SJCRH30 (cell line): Measurements from ENCODE around the gene ARHGEF7. TPM values are rescaled to one million over a fixed set of nuclear protein-coding genes. Genes with fewer than 3 reads are reported as not detected.
A peak's percentile ranks its signal among the peaks of the same experiment; 100 is the strongest.

Experiments
- DNase-seq, 2 experiments: peaks; one replicate each; pipeline ENCODE4 v3.0.0-alpha.2; 2015 to 2020
- H3K27ac ChIP-seq: fragments of 250-450 bp; sonication (Bioruptor Pico); 2 replicates; pipeline ENCODE4 v1.5.1; 2020; ENCODE audit warnings: mild to moderate bottlenecking, moderate library complexity
- H3K27me3 ChIP-seq: fragments of 250-450 bp; sonication (Bioruptor Pico); 2 replicates; pipeline ENCODE4 v1.5.1; 2020; ENCODE audit warnings: mild to moderate bottlenecking, moderate library complexity
- H3K36me3 ChIP-seq: fragments of 250-450 bp; sonication (Bioruptor Pico); 2 replicates; pipeline ENCODE4 v1.5.1; 2020; ENCODE audit warnings: mild to moderate bottlenecking, moderate library complexity
- H3K4me1 ChIP-seq: fragments of 250-450 bp; sonication (Bioruptor Pico); 2 replicates; pipeline ENCODE4 v1.5.1; 2020; ENCODE audit warnings: mild to moderate bottlenecking, moderate library complexity
- H3K4me3 ChIP-seq: fragments of 250-450 bp; sonication (Bioruptor Pico); 2 replicates; pipeline ENCODE4 v1.5.1; 2020; ENCODE audit warnings: mild to moderate bottlenecking, moderate library complexity
- H3K9me3 ChIP-seq: fragments of 250-450 bp; sonication (Bioruptor Pico); replicated peaks from 2 replicates; pipeline ENCODE4 v1.5.1; 2020; ENCODE audit warnings: mild to moderate bottlenecking, moderate library complexity
- total RNA-seq: library from RNA; depleted of rRNA; stranded (reverse); fragments of >200 nt; shearing (Covaris generic); gene quantifications from 2 replicates; pipeline ENCODE4 v1.2.3, GENCODE V29; 2014

ARHGEF7 gene
- total RNA-seq, 1 experiment from 2014 or later: 34.6 TPM

DNA sequence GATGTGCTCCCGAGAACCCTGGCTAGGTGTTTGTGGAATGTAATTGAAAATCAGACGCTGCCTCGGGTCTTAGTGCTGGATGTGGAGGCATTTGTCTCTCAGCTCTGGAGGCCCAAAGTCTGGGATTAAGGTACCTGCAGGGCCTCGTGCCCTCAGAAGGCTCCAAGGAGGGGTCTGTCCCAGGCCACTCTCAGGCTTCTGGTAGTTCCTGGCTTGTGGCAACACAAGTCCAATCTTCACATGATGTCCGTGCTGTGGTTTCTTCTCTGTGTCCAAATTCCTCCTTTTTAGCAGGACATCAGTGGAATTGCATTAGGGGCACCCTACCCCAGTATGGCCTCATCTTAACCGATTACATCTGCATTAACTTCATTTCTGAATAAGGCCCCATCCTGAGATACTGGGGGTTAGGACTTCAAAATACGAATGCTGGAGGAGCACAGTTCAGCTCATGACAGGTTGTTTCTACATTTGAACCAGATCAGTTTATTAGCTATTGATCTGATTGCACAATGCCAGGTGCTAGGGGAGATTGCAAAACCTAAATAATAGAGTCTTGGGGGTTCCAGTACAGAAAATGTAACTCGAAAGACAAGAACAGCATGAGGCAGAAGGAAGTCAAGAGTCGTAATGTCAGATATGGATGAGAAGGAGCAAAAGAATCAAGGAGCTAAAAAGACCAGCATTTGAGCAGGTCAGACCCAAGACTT lies 3.9 kb downstream of the ARHGEF7 start:
- Histone ChIP-seq H3K4me1 (peaks cover 15% of the 10 kb centered on the region), H3K27ac (no peak overlapping the region), H3K36me3 (no peaks in the 10 kb centered on the region), H3K9me3 (no peaks in the 10 kb centered on the region), H3K4me3 (no peak overlapping the region), H3K27me3 (peaks cover 24% of the 10 kb centered on the region)
- no peak for DNase-seq

DNA sequence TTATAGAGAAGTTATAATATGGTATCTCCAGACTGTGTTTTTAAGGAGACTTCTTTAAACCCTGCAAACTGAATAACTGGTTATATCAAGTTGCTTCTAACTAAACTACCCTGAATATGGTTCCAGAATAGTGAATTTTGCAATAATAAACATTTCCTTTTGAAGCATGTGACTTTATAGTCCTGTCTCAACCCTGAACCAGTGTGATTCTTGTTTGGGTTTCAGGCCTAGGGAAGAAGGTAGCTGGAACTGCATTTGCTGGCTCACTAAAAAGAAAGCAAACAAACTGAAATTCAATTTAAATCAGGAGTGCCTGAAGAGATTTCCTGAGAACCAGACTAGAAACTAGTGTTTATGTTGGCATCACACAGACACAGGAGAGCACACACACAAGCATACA lies 4.9 kb downstream of the ARHGEF7 start:
- H3K36me3 ChIP-seq: no peaks in the 10 kb centered on the region
- H3K27ac ChIP-seq: no peak overlapping the region
- peaks cover 15% of the 10 kb centered on the region for H3K4me1 ChIP-seq
- DNase-seq: no peak
- H3K27me3 ChIP-seq: peaks cover 17% of the 10 kb centered on the region; the same call in 1 of the 2 replicates
- no peaks in the 10 kb centered on the region for H3K9me3 ChIP-seq
- H3K4me3 ChIP-seq: no peak overlapping the region

DNA sequence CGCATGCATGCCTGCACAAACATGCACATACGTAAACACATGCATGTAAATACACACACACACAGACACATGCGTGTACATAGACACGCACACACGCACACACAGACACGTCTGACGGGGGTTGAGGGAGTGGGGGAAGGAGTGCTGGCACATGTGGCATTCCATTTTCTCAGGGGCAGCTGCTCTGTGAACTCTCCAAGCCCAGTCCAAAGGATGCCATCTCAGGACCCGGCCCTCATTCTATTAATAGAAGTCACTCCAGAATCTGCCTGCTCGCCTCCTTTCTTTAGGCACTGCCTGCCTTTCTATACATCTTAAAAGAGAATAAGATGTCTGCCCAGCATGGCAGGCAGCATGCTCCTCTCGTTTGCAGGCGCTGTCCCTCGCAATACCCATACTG lies 5.3 kb downstream of the ARHGEF7 start:
- Histone ChIP-seq H3K4me1 (peaks cover 15% of the 10 kb centered on the region), H3K4me3 (no peak overlapping the region), H3K9me3 (no peaks in the 10 kb centered on the region), H3K27me3 (peaks cover 17% of the 10 kb centered on the region; the same call in 1 of the 2 replicates), H3K36me3 (no peaks in the 10 kb centered on the region), H3K27ac (no peak overlapping the region)
- DNase-seq: no peak

DNA sequence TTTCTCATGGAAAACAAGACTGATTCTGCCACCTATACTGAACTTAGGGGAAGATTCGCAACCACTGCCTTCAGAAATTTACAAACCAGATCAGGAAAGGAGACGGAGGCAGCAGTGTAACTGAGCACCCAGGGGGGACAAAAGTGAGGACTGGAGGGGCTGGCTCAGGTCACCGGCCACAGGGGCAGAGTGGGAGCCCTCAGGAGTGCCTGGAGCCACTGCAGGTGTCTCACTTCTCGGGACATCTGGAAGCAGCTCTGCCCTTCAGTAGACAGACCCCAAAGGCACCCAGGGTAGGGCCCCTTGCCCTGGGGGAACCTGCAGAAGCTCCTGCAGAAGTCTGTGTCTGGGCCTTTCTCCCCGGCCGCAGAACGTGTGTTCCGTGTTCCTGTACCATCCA lies 5.8 kb downstream of the ARHGEF7 start:
- no peaks in the 10 kb centered on the region for H3K9me3 ChIP-seq
- peaks cover 17% of the 10 kb centered on the region; the same call in 1 of the 2 replicates for H3K27me3 ChIP-seq
- no peak for DNase-seq
- no peak overlapping the region for H3K4me3 ChIP-seq
- no peak overlapping the region for H3K27ac ChIP-seq
- peaks cover 15% of the 10 kb centered on the region for H3K4me1 ChIP-seq
- H3K36me3 ChIP-seq: no peaks in the 10 kb centered on the region

DNA sequence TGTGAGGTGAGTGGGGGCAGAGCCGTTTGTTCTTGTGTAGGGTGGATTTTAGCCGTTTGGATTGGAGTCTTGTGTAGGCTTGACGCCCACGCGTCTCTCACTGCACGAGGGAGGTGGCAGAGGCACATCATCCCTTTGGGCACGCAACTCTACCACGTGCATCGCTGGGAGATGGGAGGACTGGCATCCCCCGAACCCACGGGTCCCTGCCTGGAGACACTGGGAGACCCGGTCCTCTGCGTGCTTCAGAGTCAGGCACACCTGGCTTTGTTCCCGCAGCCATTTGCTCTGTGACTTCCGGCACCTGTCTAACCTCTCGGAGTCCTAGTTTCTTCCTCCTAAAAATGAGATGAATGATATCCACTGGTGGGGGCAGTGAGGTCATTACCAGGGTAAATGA lies 6.4 kb downstream of the ARHGEF7 start:
- DNase-seq: no peak
- peaks cover 14% of the 10 kb centered on the region; the same call in 1 of the 2 replicates for H3K27me3 ChIP-seq

DNA sequence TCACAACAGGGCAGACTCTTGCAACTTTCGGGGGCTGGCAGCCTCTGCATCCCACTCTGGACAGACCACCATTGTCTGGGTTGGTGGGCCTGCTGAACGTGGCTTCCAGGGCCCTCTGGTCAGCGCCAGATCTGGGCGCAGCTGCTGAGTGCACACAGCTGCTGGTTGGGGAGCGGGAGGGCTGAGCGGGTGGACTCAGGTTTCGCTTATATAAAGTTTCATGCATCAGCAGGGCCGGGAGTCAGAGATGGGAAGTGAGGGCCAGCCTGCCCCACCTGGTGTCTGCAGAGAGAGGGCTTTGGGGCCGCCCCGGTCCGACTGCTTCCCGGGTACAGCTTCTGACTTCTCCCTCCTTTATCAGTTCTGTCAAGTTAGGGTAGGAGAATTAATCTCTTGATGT lies 6.9 kb downstream of the ARHGEF7 start:
- no peak overlapping the region for H3K4me3 ChIP-seq
- no peaks in the 10 kb centered on the region for H3K9me3 ChIP-seq
- peaks cover 9% of the 10 kb centered on the region; the same call in 1 of the 2 replicates for H3K27me3 ChIP-seq
- H3K27ac ChIP-seq: peak overlapping the region; percentile 54
- peak; percentile 87 to 91 for DNase-seq
- H3K36me3 ChIP-seq: no peaks in the 10 kb centered on the region
- peaks cover 15% of the 10 kb centered on the region for H3K4me1 ChIP-seq

More for the DNA sequence above, 6.4 kb downstream of the ARHGEF7 start:
- peak overlapping the region; percentile 54 for H3K27ac ChIP-seq
- H3K9me3 ChIP-seq: no peaks in the 10 kb centered on the region
- peaks cover 15% of the 10 kb centered on the region for H3K4me1 ChIP-seq
- H3K4me3 ChIP-seq: no peak overlapping the region
- no peaks in the 10 kb centered on the region for H3K36me3 ChIP-seq

DNA sequence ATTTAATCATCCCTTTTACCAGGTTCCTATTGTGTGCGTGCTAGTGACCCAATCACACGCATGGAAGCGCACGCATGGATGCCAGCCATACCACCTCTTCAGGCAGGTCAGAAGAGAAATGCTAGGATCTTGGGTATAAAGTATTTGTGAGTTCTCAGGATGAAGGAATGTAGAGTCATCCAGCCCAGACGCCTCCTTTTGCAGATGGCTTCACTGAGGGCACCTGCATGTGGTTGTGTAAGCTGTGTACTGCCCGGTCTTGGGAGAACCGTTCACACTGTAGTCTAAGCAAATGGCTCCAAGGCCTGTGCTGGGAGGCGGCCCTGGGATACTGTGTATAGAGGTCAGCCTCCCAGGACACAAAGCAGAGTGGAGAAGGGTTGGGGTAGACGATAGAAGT lies 7.5 kb downstream of the ARHGEF7 start:
- Histone ChIP-seq H3K4me1 (peaks cover 15% of the 10 kb centered on the region), H3K27me3 (0 out of 2 replicates have a peak, but pooled peaks cover 7% of the 10 kb centered on the region), H3K9me3 (no peaks in the 10 kb centered on the region), H3K4me3 (no peak overlapping the region), H3K36me3 (no peaks in the 10 kb centered on the region), H3K27ac (no peak overlapping the region; the same call in 1 of the 2 replicates)
- DNase-seq: no peak

DNA sequence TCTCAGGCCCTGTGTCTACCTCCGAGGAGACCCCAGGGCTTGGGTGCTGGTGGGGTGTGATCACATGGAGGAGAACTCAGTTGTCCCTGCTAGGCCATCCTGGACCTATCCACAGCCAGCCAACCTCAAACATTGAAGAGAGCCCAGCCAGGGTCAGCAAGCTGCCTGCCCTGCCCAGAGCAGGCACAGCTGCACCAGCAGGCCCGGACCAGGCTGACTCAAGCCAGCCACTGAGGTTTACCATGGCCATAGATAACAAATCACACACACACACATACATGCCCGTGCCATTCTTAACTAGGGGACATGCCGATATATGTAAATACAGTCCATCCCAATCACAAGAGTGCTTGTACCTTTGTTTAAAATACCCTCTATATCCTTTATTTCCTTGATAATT lies 8.1 kb downstream of the ARHGEF7 start:
- no peak overlapping the region for H3K27ac ChIP-seq
- H3K9me3 ChIP-seq: no peaks in the 10 kb centered on the region
- peaks cover 15% of the 10 kb centered on the region for H3K4me1 ChIP-seq
- peak; percentile 10 to 23 for DNase-seq
- no peaks in the 10 kb centered on the region for H3K36me3 ChIP-seq
- H3K4me3 ChIP-seq: no peak overlapping the region
- H3K27me3 ChIP-seq: 0 out of 2 replicates have a peak, but pooled peaks cover 7% of the 10 kb centered on the region

DNA sequence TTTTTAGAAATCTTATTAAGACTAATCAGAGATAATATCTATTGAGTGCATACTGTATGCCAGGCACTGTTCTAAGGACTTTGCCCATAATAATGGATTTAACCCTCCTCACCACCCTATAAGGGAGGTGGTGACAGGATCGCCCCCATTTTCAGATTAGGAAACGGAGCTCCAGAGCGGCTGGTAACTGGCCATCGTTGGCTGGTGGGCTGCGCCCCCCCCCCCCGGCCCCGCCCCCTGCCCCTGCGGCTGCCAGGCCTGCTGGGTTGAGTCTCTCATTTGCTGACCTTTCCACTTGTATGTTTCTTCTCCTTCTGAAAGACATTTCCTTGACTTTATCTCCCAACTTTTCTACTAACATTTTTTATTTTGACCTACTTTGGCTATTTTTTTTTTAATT lies 8.5 kb downstream of the ARHGEF7 start:
- H3K27me3 ChIP-seq: 0 out of 2 replicates have a peak, but pooled peaks cover 6% of the 10 kb centered on the region
- peaks cover 15% of the 10 kb centered on the region for H3K4me1 ChIP-seq
- H3K36me3 ChIP-seq: no peaks in the 10 kb centered on the region
- no peak for DNase-seq
- H3K4me3 ChIP-seq: no peak overlapping the region
- no peaks in the 10 kb centered on the region for H3K9me3 ChIP-seq
- H3K27ac ChIP-seq: no peak overlapping the region

DNA sequence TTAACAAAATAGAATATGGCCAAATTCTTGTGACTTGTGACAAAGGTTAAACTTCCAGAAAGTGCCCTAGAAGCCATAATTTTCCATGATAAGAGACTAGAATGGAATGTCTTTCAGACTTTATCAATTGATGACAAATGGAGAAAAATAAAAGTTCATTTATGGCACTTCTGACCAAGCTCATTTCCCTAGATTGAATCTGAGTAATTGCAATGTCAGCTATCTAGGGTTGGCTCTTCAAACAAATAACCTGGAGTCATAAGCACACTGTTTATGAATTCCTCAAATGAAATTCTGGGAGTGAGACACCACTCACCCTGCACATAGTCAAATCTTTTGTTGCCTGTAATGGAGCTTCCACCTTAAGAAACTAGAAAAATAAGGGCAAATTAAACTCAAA lies 11.4 kb downstream of the ARHGEF7 start:
- Histone ChIP-seq H3K27ac (no peak overlapping the region), H3K36me3 (no peaks in the 10 kb centered on the region), H3K4me3 (no peak overlapping the region), H3K4me1 (peaks cover 12% of the 10 kb centered on the region), H3K9me3 (no peaks in the 10 kb centered on the region), H3K27me3 (no peaks in the 10 kb centered on the region)
- DNase-seq: no peak

DNA sequence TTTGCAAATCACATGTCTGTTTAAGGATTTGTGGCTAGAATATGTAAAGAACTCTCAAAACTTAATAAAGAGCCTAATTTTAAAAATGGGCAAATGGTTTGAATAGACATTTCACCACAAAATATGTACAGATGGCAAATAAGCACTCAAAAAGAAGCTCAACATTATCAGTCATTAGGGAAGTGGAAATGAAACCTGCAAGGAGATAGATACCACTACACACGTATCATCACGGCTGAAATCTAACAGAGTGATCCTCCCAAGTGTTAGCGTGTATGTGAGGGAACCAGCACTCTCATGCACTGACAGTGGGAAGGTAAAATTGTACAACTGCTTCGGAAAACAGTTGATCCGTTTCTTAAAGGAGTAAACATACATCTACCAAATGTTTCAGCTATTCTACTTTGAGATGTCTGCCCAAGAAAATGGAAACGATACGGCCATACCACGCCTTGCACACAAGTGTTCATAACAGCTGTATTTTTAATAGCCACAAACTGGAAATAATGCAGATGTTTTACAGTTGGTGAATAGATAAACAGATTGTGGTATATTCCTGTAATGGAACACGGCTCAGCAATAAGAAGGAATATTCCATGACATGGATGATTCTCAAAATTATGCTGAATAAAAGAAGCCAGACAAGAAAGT lies 14.5 kb downstream of the ARHGEF7 start:
- no peak overlapping the region for H3K27ac ChIP-seq
- H3K4me3 ChIP-seq: no peak overlapping the region
- H3K4me1 ChIP-seq: no peaks in the 10 kb centered on the region
- H3K27me3 ChIP-seq: no peaks in the 10 kb centered on the region
- no peaks in the 10 kb centered on the region for H3K9me3 ChIP-seq
- H3K36me3 ChIP-seq: no peaks in the 10 kb centered on the region
- DNase-seq: no peak

DNA sequence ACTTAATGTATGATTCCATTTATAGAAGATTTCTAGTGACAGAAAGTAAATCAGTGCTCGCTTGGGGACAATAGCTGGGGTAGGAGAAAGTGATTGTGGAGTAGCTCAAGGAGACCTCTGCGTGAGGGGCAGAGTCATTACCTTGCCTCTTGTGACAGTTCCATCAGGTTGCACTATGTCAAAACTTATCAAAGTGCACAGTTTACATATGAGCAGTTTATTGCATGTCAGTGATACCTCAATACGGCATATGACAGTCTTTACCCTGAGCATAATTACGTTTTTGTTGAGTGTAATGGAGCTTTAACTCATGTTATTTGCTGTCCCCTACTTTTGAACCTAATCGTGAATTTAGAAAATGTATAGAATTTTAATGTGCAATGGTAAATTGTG lies 15.0 kb downstream of the ARHGEF7 start:
- Histone ChIP-seq H3K9me3 (no peaks in the 10 kb centered on the region), H3K36me3 (no peaks in the 10 kb centered on the region), H3K27ac (no peak overlapping the region), H3K4me3 (no peak overlapping the region), H3K27me3 (no peaks in the 10 kb centered on the region), H3K4me1 (no peaks in the 10 kb centered on the region)
- DNase-seq: no peak

DNA sequence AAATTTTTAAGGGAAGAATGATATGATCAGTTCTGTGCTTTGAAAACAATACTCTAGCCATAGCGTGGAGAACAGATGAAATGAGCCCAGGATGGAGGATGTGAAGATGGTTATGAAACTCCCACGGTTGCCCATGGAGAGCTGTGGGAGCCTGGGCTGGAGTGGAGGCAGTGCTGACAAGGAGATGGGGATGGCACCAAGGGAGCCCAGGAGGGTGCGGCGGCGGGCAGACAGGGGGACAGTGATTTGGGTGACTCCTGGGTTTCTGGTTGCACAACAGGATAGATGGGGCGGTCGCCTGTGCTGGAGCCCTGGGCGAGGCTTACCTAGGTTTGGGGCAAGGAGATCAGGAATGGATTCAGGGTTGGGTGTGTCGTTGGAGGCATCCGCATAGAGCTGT lies 15.9 kb downstream of the ARHGEF7 start:
- H3K36me3 ChIP-seq: no peaks in the 10 kb centered on the region
- no peak overlapping the region for H3K4me3 ChIP-seq
- H3K27me3 ChIP-seq: no peaks in the 10 kb centered on the region
- DNase-seq: no peak
- no peaks in the 10 kb centered on the region for H3K9me3 ChIP-seq
- no peaks in the 10 kb centered on the region for H3K4me1 ChIP-seq
- H3K27ac ChIP-seq: no peak overlapping the region

DNA sequence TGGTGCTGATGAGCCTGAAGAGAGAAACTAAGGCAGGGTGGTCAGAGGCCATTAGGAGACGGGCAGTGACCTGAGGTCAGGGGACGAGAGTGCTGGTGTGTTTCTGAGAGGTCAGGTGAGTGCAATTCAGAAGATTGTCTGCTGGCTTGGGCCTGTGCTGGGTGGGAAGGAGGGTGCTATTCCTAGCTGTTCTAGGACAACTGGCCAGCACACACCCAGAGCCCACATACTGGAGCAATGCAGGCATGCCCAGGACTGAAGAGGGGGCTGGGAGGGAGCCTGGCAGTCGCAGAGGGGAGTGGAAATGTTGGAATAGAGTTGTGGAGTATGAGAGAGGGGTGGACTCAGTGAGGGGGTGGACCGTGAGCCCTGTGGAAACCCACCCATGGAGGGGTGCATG lies 16.5 kb downstream of the ARHGEF7 start:
- no peak overlapping the region for H3K4me3 ChIP-seq
- H3K9me3 ChIP-seq: no peaks in the 10 kb centered on the region
- H3K27me3 ChIP-seq: no peaks in the 10 kb centered on the region
- H3K36me3 ChIP-seq: no peaks in the 10 kb centered on the region
- H3K27ac ChIP-seq: no peak overlapping the region
- DNase-seq: no peak
- no peaks in the 10 kb centered on the region for H3K4me1 ChIP-seq

DNA sequence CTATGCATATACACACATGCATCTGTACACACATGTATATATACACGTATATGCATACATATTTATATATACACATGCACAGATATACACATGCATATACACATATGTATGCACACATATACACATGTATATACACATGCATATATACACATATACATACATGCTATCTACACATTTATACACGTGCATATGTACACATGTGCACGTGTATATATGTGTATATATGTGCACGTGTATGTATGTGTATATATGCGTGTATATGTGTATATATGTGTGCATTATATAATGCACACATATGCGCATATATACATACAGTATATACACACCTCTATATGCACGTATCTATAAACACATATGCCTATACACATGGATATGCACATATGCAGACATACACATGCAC lies 17.8 kb downstream of the ARHGEF7 start:
- no peak overlapping the region for H3K27ac ChIP-seq
- no peaks in the 10 kb centered on the region for H3K36me3 ChIP-seq
- H3K4me3 ChIP-seq: no peak overlapping the region
- DNase-seq: no peak
- H3K27me3 ChIP-seq: no peaks in the 10 kb centered on the region
- no peaks in the 10 kb centered on the region for H3K4me1 ChIP-seq
- no peaks in the 10 kb centered on the region for H3K9me3 ChIP-seq
